Mesothelial cell of epicardium (in vitro differentiated cells): ENCODE results near the gene THEMIS2. TPM values are rescaled to one million over a fixed set of nuclear protein-coding genes. Genes with fewer than 3 reads are reported as not detected.

Experiments used
- DNase-seq, 2 experiments: peaks; one replicate each; pipeline ENCODE4 v3.0.0; 2021; ENCODE audit warnings: low spot score in 2 of 2; ENCODE audit not compliant: unreplicated experiment in 2 of 2
- H3K27ac Mint-ChIP-seq: 2 replicates; pipeline ENCODE4 v1.8.0; 2021; ENCODE audit warnings: mixed read lengths
- H3K27me3 Mint-ChIP-seq: 2 replicates; pipeline ENCODE4 v1.8.0; 2021; ENCODE audit warnings: low read depth, mixed read lengths
- H3K36me3 Mint-ChIP-seq: 2 replicates; pipeline ENCODE4 v1.8.0; 2021; ENCODE audit warnings: mixed read lengths
- H3K4me1 Mint-ChIP-seq: 2 replicates; pipeline ENCODE4 v1.8.0; 2021; ENCODE audit warnings: mixed read lengths
- H3K4me3 Mint-ChIP-seq: 2 replicates; pipeline ENCODE4 v1.8.0; 2021; ENCODE audit warnings: mild to moderate bottlenecking, moderate library complexity, mixed read lengths
- H3K9me3 Mint-ChIP-seq: 2 replicates; pipeline ENCODE4 v1.8.0; 2021; ENCODE audit warnings: mixed read lengths
- CTCF ChIP-seq: fragments of 200-600 bp; sonication (generic); IDR thresholded peaks from one replicate; pipeline ENCODE4 v1.5.0; 2021; ENCODE audit warnings: antibody characterized with exemption; ENCODE audit not compliant: unreplicated experiment
- total RNA-seq: library from RNA; stranded (reverse); gene quantifications from 3 replicates; pipeline ENCODE4 v1.2.1, GENCODE V29; 2021

The THEMIS2 gene
- total RNA-seq, 1 donor from 2014 or later, result 0.63 TPM

DNA sequence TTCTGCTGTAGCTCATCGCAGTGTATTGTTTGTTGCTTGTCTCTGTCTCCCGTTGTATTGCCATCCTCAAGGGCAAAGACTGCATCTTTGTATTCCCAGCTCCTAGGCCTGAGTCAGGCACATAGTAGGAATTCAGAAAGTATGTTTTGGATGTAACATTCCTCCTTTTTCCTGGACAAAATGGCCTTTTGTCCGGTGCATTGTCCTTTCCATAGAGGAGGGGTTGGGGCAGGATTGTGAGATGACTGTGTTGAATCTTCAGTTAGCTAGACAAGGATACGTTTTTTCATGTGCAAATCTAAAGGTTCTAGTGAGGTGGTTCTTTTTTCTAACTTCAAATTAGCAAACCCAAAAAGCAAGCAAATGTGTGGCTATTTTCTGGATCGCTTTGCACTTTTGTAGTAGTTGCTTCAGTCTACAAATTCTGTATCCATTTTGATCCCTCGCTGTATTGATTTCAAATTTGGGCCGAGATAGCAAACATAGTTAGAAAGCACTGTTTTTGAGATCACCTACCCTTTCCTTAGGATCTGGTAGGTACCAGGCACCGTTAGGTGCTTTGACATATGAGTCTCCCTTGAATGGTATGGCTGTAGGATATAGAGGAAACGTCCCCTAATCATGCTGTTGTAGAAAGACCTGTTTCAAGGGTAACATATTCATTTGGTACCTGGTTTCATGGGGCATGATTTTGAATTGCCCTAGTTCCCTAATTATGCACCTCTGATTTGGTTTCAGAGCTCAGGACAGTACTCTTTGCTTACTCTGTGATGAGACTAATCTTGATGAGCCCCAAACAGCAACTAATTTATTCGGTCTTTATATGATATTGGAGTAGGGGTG, 40.6 kb upstream of the THEMIS2 start:
- Mint-ChIP-seq H3K27me3 (no peaks in the 10 kb centered on the region), H3K4me3 (peak overlapping the region; percentile 97), H3K27ac (peak overlapping the region; percentile 98), H3K4me1 (peaks cover 15% of the 10 kb centered on the region), H3K9me3 (no peaks in the 10 kb centered on the region), H3K36me3 (peaks cover 7% of the 10 kb centered on the region)
- no peak for DNase-seq
- TF ChIP-seq CTCF, result no peak

- DNase-seq, result no peak
- Mint-ChIP-seq H3K4me3 (no peak overlapping the region), H3K4me1 (peaks cover 15% of the 10 kb centered on the region), H3K9me3 (no peaks in the 10 kb centered on the region), H3K27me3 (no peaks in the 10 kb centered on the region), H3K36me3 (peaks cover 12% of the 10 kb centered on the region), H3K27ac (no peak overlapping the region)
- no peak for TF ChIP-seq CTCF
These were observed 39.6 kb upstream of the THEMIS2 start for GRCh38 chr1:27832762-27833161.

GRCh38 chr1:27833470-27833869, 38.9 kb upstream of the THEMIS2 start:
- H3K4me3 Mint-ChIP-seq, result no peak overlapping the region
- H3K36me3 Mint-ChIP-seq, result peaks cover 12% of the 10 kb centered on the region
- peak overlapping the region; percentile 25 for H3K27ac Mint-ChIP-seq
- DNase-seq, result no peak
- no peak for TF ChIP-seq CTCF
- H3K9me3 Mint-ChIP-seq, result no peaks in the 10 kb centered on the region
- peaks cover 15% of the 10 kb centered on the region for H3K4me1 Mint-ChIP-seq
- H3K27me3 Mint-ChIP-seq, result no peaks in the 10 kb centered on the region

GRCh38 chr1:27835046-27835445, 37.3 kb upstream of the THEMIS2 start:
- H3K4me3 Mint-ChIP-seq, result no peak overlapping the region
- H3K36me3 Mint-ChIP-seq, result peaks cover 15% of the 10 kb centered on the region
- H3K9me3 Mint-ChIP-seq, result no peaks in the 10 kb centered on the region
- TF ChIP-seq CTCF, result no peak
- no peak for DNase-seq
- peaks cover 15% of the 10 kb centered on the region for H3K4me1 Mint-ChIP-seq
- H3K27ac Mint-ChIP-seq, result no peak overlapping the region
- no peaks in the 10 kb centered on the region for H3K27me3 Mint-ChIP-seq

DNA sequence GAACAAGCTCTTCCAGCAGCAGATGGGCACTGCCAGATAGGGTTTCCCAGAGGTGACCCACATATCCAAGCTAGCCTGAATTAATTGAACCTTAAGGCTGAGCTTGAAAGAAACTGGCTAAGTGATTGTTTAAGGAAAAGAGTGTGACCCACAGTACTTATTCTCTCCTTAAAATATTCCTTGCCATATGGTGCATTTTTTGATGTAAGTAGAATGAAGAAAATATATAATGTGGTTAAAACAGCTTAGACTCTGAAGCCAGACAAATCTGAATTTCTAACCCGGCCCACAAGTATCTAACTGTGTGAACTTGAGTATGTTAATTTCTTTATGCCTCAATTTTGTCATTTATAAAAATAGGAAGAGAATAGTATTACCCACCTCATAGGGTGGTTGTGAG, 36.8 kb upstream of the THEMIS2 start:
- no peak for TF ChIP-seq CTCF
- Mint-ChIP-seq H3K9me3 (no peaks in the 10 kb centered on the region), H3K27ac (no peak overlapping the region), H3K27me3 (no peaks in the 10 kb centered on the region), H3K4me1 (peaks cover 15% of the 10 kb centered on the region), H3K4me3 (no peak overlapping the region), H3K36me3 (peaks cover 17% of the 10 kb centered on the region)
- no peak for DNase-seq
